Activated naive CD4-positive, alpha-beta T cell treated with anti-CD3 and anti-CD28 coated beads, Interleukin-2, amount 10 ng/mL, durations not matched to agents 5 hours and 36 hours (primary cell): Measurements from ENCODE around the gene UBXN7. TPM values are rescaled to one million over a fixed set of nuclear protein-coding genes. Genes with fewer than 3 reads are reported as not detected.

Source experiments
- total RNA-seq, 2 experiments: library from RNA; stranded (reverse); gene quantifications; one replicate each; pipeline ENCODE4 v1.2.3, GENCODE V29; 2021

UBXN7 gene
- 10 to 100 TPM; 44.6 to 54.9 TPM for total RNA-seq

GRCh38 chr3:196432137-196432879 is at the start of gene UBXN7:
Gene UBXN7, minus strand, starts transcription at chr3:196432427. Its CDS starts 28 bp downstream, at chr3:196432399.

GRCh38 chr3:196317687-196318467 is 114.3 kb downstream of the UBXN7 start, which contains the start of gene DYNLT2B:
Gene DYNLT2B, minus strand, starts transcription at chr3:196318240. Its CDS starts 88 bp downstream, at chr3:196318152.

Other genes starting within 250 kb of the UBXN7 start
- gene ZDHHC19, start 221.0 kb downstream of the UBXN7 start, total RNA-seq: not detected
- gene SLC51A, start 215.9 kb downstream of the UBXN7 start, total RNA-seq: not detected
- gene PCYT1A, start 144.7 kb downstream of the UBXN7 start, total RNA-seq: 10 to 100 TPM; 71.0 to 71.6 TPM
- gene DYNLT2B, start 114.2 kb downstream of the UBXN7 start, total RNA-seq: 10 to 100 TPM; 17.9 to 18.6 TPM
- gene TM4SF19, start 94.0 kb downstream of the UBXN7 start, total RNA-seq: not detected
- gene RNF168, start 71.3 kb upstream of the UBXN7 start, total RNA-seq: 10 to 100 TPM; 35.4 to 39.0 TPM
- not detected for gene SMCO1, start 82.9 kb upstream of the UBXN7 start, total RNA-seq
- 10 to 100 TPM; 17.3 to 20.8 TPM for gene WDR53, start 136.1 kb upstream of the UBXN7 start, total RNA-seq
- 10 to 100 TPM; 12.3 to 13.0 TPM for gene FBXO45, start 136.2 kb upstream of the UBXN7 start, total RNA-seq
- gene NRROS, start 207.3 kb upstream of the UBXN7 start, total RNA-seq: 10 to 100 TPM; 25.9 to 31.8 TPM